K562 (cell line): Measurements from ENCODE around the gene RPL27. TPM values are rescaled to one million over a fixed set of nuclear protein-coding genes. Genes with fewer than 3 reads are reported as not detected.

Experiments
- TEAD1 ChIP-seq, 2 experiments: fragments of 450-650 bp in 1 of 2; sonication (generic) in 1 of 2; formaldehyde crosslinking; IDR thresholded peaks; 2 replicates each; pipeline versions ENCODE4 v1.4.0 to v1.8.0; 2020 to 2022; ENCODE audit warnings: mild to moderate bottlenecking in 2 of 2, missing genetic modification reagents in 1 of 2
- U2AF2 ChIP-seq: fragments of 200-400 bp; formaldehyde crosslinking; optimal IDR thresholded peaks from 2 replicates; pipeline ENCODE3; 2017; ENCODE audit warnings: low read depth, mild to moderate bottlenecking, low read length
- YY1 ChIP-seq, 3 experiments: IDR thresholded peaks; 2 replicates each; pipeline ENCODE4 v1.6.1; 2011; ENCODE audit warnings: low read length in 2 of 3, mild to moderate bottlenecking in 2 of 3, moderate library complexity in 2 of 3, borderline replicate concordance in 1 of 3, control low read depth in 1 of 3, low read depth in 1 of 3; ENCODE audit not compliant: insufficient read depth in 3 of 3, insufficient replicate concordance in 2 of 3, control insufficient read depth in 1 of 3, insufficient read length in 1 of 3; ENCODE audit errors: extremely low read depth in 1 of 3
- ZNF146 ChIP-seq: IDR thresholded peaks from one replicate; pipeline ENCODE4 v1.6.1; 2018; ENCODE audit warnings: missing compliant biosample characterization; ENCODE audit not compliant: unreplicated experiment
- ZNF197 ChIP-seq: fragments of 200-800 bp; sonication (Bioruptor generic); IDR thresholded peaks from 2 replicates; pipeline ENCODE4 v1.6.1; 2016; ENCODE audit warnings: low read depth, missing genetic modification characterization, missing compliant biosample characterization
- ZNF57 ChIP-seq: fragments of 450-650 bp; formaldehyde crosslinking; IDR thresholded peaks from 2 replicates; pipeline ENCODE4 v1.4.0; 2020; ENCODE audit warnings: mild to moderate bottlenecking, moderate library complexity
- polyA plus RNA-seq, 8 experiments: library from polyadenylated mRNA; depleted of rRNA in 4 of 8; stranded (reverse) in 5 of 8; unstranded in 3 of 8; fragments of >200 nt; fragmentation: Nextera tagmentation in 2 of 8; fragmentation: Illumina TruSeq in 1 of 8; extraction: Ambion mirVana in 2 of 8; extraction: Trizol in 1 of 8; gene quantifications; 2 replicates each; pipeline versions ENCODE4 v1.2.1 to v1.2.3, GENCODE V29; 2011 to 2014; ENCODE audit warnings: inconsistent platforms in 1 of 8, missing spikeins in 1 of 8
- total RNA-seq, 7 experiments: library from RNA; depleted of rRNA in 6 of 7; stranded (reverse); fragments of >200 nt in 6 of 7; fragmentation: Illumina TruSeq in 2 of 7; extraction: Trizol in 2 of 7; gene quantifications; 2 replicates each; pipeline versions ENCODE4 v1.2.1 to v1.2.3, GENCODE V29; 2011 to 2021; ENCODE audit warnings: low replicate concordance in 1 of 7
- TF ChIP-seq, protein P1 (sequence below): fragments of 200-800 bp; sonication (Bioruptor generic); IDR thresholded peaks from 2 replicates; pipeline ENCODE4 v1.6.1; 2016; ENCODE audit warnings: missing genetic modification characterization, missing compliant biosample characterization
- TF ChIP-seq, protein P2 (sequence below): sonication (generic); formaldehyde crosslinking; IDR thresholded peaks from 2 replicates; pipeline ENCODE4 v1.8.1; 2022; ENCODE audit warnings: missing genetic modification reagents
- TF ChIP-seq, protein P3 (sequence below): fragments of 450-650 bp; conservative IDR thresholded peaks from 2 replicates; pipeline ENCODE4 v1.6.1; 2016; ENCODE audit warnings: missing genetic modification characterization, low read depth, mild to moderate bottlenecking, missing compliant biosample characterization, moderate library complexity
- TF ChIP-seq, protein P4 (sequence below): fragments of 250-450 bp; sonication (Bioruptor Pico); IDR thresholded peaks from 2 replicates; pipeline ENCODE4 v1.5.0; 2022; ENCODE audit warnings: mild to moderate bottlenecking
- TF ChIP-seq, protein P5 (sequence below): fragments of 450-650 bp; formaldehyde crosslinking; IDR thresholded peaks from 2 replicates; pipeline ENCODE4 v1.4.0; 2020; ENCODE audit warnings: mild to moderate bottlenecking, moderate library complexity
- TF ChIP-seq, protein P6 (sequence below): fragments of 250-450 bp; sonication (Bioruptor Pico); IDR thresholded peaks from 2 replicates; pipeline ENCODE4 v1.9.0; 2021; ENCODE audit warnings: mild to moderate bottlenecking

Gene RPL27
- total and polyA plus RNA-seq, 9 of the 15 experiments (the other 6 are each of a cell fraction or from before 2014, with no cell fraction given) = 1,539 to 6,155 (median 3,710) TPM

DNA sequence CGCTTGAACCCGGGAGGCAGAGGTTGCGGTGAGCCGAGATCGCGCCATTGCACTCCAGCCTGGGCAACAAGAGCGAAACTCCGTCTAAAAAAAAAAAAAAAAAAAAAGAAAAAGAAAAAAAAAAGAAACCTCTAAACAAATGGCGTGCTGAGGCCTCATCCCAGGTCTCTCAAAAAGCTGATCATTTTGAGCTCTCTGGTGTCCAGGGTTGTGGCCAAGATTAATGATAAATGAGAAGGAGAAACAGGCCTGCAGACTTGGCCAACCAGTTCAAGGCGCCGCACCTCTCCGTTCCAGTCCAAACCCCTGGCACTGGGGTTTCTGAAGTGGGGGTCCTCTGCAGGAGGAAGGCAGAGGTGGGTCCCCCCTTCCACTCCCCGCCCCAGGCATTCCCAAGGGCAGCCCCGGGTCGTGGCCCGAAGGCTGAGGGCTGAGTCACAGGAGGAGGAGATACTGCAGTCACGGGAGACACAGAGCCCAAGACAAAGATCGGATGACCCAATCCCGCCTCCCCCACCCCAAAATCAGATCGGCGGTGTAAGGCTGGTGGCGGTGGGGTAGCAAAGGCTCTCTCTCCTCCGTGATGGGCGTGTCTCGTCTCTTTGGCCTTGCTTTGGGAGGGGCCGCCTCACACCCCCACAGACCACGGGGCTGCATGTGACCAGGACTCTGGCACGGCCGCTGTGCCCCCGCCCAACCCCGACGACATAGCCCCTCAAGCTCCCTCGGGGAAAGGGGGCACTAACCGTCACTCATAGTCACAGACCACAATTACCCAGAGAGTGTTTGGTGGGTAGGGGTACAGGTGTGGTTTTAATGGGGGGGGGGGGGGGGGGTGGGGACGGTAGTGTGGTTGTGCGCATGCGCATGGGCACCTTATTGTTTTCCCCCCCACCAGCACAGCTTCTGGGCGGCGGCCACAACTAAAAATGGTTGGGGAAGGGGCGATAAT lies 22.8 kb downstream of the RPL27 start (continued):
- TF ChIP-seq, protein P1, sequence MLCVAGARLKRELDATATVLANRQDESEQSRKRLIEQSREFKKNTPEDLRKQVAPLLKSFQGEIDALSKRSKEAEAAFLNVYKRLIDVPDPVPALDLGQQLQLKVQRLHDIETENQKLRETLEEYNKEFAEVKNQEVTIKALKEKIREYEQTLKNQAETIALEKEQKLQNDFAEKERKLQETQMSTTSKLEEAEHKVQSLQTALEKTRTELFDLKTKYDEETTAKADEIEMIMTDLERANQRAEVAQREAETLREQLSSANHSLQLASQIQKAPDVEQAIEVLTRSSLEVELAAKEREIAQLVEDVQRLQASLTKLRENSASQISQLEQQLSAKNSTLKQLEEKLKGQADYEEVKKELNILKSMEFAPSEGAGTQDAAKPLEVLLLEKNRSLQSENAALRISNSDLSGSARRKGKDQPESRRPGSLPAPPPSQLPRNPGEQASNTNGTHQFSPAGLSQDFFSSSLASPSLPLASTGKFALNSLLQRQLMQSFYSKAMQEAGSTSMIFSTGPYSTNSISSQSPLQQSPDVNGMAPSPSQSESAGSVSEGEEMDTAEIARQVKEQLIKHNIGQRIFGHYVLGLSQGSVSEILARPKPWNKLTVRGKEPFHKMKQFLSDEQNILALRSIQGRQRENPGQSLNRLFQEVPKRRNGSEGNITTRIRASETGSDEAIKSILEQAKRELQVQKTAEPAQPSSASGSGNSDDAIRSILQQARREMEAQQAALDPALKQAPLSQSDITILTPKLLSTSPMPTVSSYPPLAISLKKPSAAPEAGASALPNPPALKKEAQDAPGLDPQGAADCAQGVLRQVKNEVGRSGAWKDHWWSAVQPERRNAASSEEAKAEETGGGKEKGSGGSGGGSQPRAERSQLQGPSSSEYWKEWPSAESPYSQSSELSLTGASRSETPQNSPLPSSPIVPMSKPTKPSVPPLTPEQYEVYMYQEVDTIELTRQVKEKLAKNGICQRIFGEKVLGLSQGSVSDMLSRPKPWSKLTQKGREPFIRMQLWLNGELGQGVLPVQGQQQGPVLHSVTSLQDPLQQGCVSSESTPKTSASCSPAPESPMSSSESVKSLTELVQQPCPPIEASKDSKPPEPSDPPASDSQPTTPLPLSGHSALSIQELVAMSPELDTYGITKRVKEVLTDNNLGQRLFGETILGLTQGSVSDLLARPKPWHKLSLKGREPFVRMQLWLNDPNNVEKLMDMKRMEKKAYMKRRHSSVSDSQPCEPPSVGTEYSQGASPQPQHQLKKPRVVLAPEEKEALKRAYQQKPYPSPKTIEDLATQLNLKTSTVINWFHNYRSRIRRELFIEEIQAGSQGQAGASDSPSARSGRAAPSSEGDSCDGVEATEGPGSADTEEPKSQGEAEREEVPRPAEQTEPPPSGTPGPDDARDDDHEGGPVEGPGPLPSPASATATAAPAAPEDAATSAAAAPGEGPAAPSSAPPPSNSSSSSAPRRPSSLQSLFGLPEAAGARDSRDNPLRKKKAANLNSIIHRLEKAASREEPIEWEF (CRISPR knock-in tag) = no peak
- TF ChIP-seq ZNF197 (CRISPR knock-in tag) (no peak), ZNF57 (CRISPR knock-in tag) (no peak), U2AF2 (no peak), ZNF146 (CRISPR knock-in tag) (no peak), YY1 (IDR thresholded peaks at IDR 0.05; ENCODE audit: borderline replicate concordance in 1 of 3, control insufficient read depth in 1 of 3, extremely low read depth in 1 of 3, insufficient read depth in 3 of 3, insufficient read length in 1 of 3, insufficient replicate concordance in 2 of 3, low read depth in 1 of 3, low read length in 2 of 3) (peak in 1 of 3 experiments; percentile 14), TEAD1 (CRISPR knock-in tag; IDR thresholded peaks at IDR 0.05) (peak in 1 of 2 experiments; percentile 66; a peak in 2 of 4 replicates)
- TF ChIP-seq, protein P2, sequence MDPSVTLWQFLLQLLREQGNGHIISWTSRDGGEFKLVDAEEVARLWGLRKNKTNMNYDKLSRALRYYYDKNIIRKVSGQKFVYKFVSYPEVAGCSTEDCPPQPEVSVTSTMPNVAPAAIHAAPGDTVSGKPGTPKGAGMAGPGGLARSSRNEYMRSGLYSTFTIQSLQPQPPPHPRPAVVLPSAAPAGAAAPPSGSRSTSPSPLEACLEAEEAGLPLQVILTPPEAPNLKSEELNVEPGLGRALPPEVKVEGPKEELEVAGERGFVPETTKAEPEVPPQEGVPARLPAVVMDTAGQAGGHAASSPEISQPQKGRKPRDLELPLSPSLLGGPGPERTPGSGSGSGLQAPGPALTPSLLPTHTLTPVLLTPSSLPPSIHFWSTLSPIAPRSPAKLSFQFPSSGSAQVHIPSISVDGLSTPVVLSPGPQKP (CRISPR knock-in tag) = no peak
- TF ChIP-seq, protein P3, sequence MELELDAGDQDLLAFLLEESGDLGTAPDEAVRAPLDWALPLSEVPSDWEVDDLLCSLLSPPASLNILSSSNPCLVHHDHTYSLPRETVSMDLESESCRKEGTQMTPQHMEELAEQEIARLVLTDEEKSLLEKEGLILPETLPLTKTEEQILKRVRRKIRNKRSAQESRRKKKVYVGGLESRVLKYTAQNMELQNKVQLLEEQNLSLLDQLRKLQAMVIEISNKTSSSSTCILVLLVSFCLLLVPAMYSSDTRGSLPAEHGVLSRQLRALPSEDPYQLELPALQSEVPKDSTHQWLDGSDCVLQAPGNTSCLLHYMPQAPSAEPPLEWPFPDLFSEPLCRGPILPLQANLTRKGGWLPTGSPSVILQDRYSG (tag) = no peak
- TF ChIP-seq, protein P4, sequence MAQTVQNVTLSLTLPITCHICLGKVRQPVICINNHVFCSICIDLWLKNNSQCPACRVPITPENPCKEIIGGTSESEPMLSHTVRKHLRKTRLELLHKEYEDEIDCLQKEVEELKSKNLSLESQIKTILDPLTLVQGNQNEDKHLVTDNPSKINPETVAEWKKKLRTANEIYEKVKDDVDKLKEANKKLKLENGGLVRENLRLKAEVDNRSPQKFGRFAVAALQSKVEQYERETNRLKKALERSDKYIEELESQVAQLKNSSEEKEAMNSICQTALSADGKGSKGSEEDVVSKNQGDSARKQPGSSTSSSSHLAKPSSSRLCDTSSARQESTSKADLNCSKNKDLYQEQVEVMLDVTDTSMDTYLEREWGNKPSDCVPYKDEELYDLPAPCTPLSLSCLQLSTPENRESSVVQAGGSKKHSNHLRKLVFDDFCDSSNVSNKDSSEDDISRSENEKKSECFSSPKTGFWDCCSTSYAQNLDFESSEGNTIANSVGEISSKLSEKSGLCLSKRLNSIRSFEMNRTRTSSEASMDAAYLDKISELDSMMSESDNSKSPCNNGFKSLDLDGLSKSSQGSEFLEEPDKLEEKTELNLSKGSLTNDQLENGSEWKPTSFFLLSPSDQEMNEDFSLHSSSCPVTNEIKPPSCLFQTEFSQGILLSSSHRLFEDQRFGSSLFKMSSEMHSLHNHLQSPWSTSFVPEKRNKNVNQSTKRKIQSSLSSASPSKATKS (CRISPR knock-in tag) = no peak
- TF ChIP-seq, protein P5, sequence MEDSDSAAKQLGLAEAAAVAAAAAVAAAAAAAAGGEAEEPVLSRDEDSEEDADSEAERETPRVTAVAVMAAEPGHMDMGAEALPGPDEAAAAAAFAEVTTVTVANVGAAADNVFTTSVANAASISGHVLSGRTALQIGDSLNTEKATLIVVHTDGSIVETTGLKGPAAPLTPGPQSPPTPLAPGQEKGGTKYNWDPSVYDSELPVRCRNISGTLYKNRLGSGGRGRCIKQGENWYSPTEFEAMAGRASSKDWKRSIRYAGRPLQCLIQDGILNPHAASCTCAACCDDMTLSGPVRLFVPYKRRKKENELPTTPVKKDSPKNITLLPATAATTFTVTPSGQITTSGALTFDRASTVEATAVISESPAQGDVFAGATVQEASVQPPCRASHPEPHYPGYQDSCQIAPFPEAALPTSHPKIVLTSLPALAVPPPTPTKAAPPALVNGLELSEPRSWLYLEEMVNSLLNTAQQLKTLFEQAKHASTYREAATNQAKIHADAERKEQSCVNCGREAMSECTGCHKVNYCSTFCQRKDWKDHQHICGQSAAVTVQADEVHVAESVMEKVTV (CRISPR knock-in tag) = no peak
- TF ChIP-seq, protein P6, sequence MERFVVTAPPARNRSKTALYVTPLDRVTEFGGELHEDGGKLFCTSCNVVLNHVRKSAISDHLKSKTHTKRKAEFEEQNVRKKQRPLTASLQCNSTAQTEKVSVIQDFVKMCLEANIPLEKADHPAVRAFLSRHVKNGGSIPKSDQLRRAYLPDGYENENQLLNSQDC (CRISPR knock-in tag) = no peak
